ENCODE results near the gene SDK2. TPM values are rescaled to one million over a fixed set of nuclear protein-coding genes. Genes with fewer than 3 reads are reported as not detected.

The SDK2 gene
- total RNA-seq, 1 donor from 2014 or later = 11.2 TPM

DNA sequence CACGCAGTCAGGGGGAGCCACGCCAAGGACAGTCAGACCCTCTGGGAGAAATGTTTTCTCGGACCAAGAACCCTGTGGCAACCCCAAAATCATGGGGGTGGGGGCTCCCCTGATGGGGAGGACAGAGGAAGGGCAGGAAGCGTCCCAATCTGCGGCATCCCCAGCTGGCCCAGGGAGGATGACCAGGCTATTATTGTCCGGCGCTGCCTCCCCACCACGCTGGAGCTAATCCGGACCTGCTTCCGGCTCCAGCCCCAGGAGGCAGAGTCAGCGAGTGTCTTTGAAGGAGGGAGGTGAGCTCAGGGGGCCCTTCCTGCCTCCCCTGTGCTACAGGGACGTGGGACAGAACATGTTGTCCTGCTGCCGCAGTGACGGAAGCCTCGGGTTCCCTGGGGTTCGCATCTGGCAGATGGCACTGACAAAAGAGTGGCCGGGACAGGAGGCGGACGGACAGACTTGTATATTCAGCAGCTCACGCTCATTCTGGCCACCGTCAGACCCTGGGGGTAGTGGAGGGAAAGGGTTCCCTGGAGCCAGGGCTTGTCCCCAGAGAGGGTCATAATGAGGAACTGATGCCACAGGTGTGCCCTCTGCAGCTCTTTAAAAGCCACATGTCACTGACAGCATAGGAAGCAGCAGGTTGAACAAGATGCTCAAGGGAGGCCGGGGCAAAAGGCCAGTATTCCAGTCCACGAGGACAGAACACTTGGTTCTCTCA, 278.2 kb downstream of the SDK2 start:
- H3K4me2 ChIP-seq (ENCODE audit: low read length) = peak overlapping the region; percentile 50
- H3K27me3 ChIP-seq (ENCODE audit: insufficient read depth, low read length) = no peaks in the 10 kb centered on the region
- peak overlapping the region; percentile 57 for H2AFZ ChIP-seq (ENCODE audit: low read depth, low read length)
- Mint-ChIP-seq H3K27ac (ENCODE audit: unreplicated experiment) (no peak overlapping the region), H3K9me3 (ENCODE audit: unreplicated experiment) (no peaks in the 10 kb centered on the region), H3K4me3 (ENCODE audit: unreplicated experiment) (no peak overlapping the region), H3K27me3 (ENCODE audit: low read depth, unreplicated experiment) (peaks cover 29% of the 10 kb centered on the region), H3K4me1 (ENCODE audit: low read depth, unreplicated experiment) (peaks cover 2% of the 10 kb centered on the region), H3K36me3 (ENCODE audit: low read depth, unreplicated experiment) (no peaks in the 10 kb centered on the region)
- no peaks in the 10 kb centered on the region for H4K20me1 ChIP-seq (ENCODE audit: insufficient read depth, low read length)
- FAIRE-seq (no peak), DNase-seq (ENCODE audit: low read depth) (no peak)
- H3K9me3 ChIP-seq (ENCODE audit: insufficient read depth, low read depth, low read length) = no peaks in the 10 kb centered on the region
- H3K9ac ChIP-seq (ENCODE audit: low read length) = no peak overlapping the region
- no peaks in the 10 kb centered on the region for H3K36me3 ChIP-seq (ENCODE audit: insufficient read depth, low read length)
- H3K79me2 ChIP-seq (ENCODE audit: insufficient read depth, low read length) = no peaks in the 10 kb centered on the region
- no peak overlapping the region for H3K4me3 ChIP-seq (ENCODE audit: insufficient read depth, low read depth, low read length)
- TF ChIP-seq EZH2 (IDR thresholded peaks at IDR 0.05; ENCODE audit: insufficient read depth, low read length) = no peak
- TF ChIP-seq, protein P1, sequence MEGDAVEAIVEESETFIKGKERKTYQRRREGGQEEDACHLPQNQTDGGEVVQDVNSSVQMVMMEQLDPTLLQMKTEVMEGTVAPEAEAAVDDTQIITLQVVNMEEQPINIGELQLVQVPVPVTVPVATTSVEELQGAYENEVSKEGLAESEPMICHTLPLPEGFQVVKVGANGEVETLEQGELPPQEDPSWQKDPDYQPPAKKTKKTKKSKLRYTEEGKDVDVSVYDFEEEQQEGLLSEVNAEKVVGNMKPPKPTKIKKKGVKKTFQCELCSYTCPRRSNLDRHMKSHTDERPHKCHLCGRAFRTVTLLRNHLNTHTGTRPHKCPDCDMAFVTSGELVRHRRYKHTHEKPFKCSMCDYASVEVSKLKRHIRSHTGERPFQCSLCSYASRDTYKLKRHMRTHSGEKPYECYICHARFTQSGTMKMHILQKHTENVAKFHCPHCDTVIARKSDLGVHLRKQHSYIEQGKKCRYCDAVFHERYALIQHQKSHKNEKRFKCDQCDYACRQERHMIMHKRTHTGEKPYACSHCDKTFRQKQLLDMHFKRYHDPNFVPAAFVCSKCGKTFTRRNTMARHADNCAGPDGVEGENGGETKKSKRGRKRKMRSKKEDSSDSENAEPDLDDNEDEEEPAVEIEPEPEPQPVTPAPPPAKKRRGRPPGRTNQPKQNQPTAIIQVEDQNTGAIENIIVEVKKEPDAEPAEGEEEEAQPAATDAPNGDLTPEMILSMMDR (IDR thresholded peaks at IDR 0.05; ENCODE audit: insufficient read depth, low read depth, low read length) = no peak
- H3K27ac ChIP-seq (ENCODE audit: low read depth, low read length) = no peak overlapping the region
- H3K4me1 ChIP-seq (ENCODE audit: insufficient read depth, low read length) = peaks cover 15% of the 10 kb centered on the region

DNA sequence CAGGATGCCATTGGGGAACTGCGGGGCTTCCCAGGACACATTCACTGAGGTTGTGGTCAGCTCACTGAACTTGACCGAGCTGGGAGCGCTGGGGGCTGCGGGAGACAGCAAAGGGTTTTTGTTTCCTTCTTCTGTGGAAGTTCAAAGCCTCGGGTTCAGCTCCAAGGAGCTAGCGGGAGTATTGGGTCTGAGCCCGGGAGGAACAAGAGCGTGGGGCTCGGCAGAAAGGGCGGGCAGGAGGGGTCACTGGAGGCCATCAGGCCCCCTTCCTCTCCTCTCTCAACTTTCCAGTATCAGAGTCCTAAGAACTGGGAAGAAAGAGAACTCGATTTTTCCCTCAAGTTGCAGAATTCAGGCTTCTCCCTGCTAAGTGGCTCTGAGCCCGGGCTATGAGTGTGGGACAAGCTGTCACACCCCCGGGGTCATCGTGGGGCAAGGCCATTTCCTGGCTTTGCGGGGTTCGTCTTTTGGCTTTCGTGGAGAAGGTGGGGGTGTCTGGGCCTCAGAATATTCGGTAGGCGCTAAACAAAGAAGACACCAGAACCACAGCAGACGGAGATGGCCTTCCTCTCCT, 278.9 kb downstream of the SDK2 start:
- H3K9me3 Mint-ChIP-seq (ENCODE audit: unreplicated experiment) = no peaks in the 10 kb centered on the region
- no peak overlapping the region for H3K27ac Mint-ChIP-seq (ENCODE audit: unreplicated experiment)
- H3K27me3 ChIP-seq (ENCODE audit: insufficient read depth, low read length) = no peaks in the 10 kb centered on the region
- FAIRE-seq (no peak), DNase-seq (ENCODE audit: low read depth) (no peak)
- no peaks in the 10 kb centered on the region for H3K36me3 Mint-ChIP-seq (ENCODE audit: low read depth, unreplicated experiment)
- no peaks in the 10 kb centered on the region for H3K79me2 ChIP-seq (ENCODE audit: insufficient read depth, low read length)
- H3K4me3 ChIP-seq (ENCODE audit: insufficient read depth, low read depth, low read length) = no peak overlapping the region
- H3K9me3 ChIP-seq (ENCODE audit: insufficient read depth, low read depth, low read length) = no peaks in the 10 kb centered on the region
- peak overlapping the region; percentile 50 for H3K4me2 ChIP-seq (ENCODE audit: low read length)
- H4K20me1 ChIP-seq (ENCODE audit: insufficient read depth, low read length) = no peaks in the 10 kb centered on the region
- peaks cover 11% of the 10 kb centered on the region for H3K4me1 ChIP-seq (ENCODE audit: insufficient read depth, low read length)
- no peak overlapping the region for H3K4me3 Mint-ChIP-seq (ENCODE audit: unreplicated experiment)
- H3K27me3 Mint-ChIP-seq (ENCODE audit: low read depth, unreplicated experiment) = peaks cover 31% of the 10 kb centered on the region
- H3K9ac ChIP-seq (ENCODE audit: low read length) = no peak overlapping the region
- TF ChIP-seq, protein P1 (IDR thresholded peaks at IDR 0.05; ENCODE audit: insufficient read depth, low read depth, low read length) = no peak
- TF ChIP-seq EZH2 (IDR thresholded peaks at IDR 0.05; ENCODE audit: insufficient read depth, low read length) = no peak
- H2AFZ ChIP-seq (ENCODE audit: low read depth, low read length) = peak overlapping the region; percentile 57
- H3K27ac ChIP-seq (ENCODE audit: low read depth, low read length) = no peak overlapping the region
- no peaks in the 10 kb centered on the region for H3K36me3 ChIP-seq (ENCODE audit: insufficient read depth, low read length)
- peaks cover under 1% of the 10 kb centered on the region for H3K4me1 Mint-ChIP-seq (ENCODE audit: low read depth, unreplicated experiment)

DNA sequence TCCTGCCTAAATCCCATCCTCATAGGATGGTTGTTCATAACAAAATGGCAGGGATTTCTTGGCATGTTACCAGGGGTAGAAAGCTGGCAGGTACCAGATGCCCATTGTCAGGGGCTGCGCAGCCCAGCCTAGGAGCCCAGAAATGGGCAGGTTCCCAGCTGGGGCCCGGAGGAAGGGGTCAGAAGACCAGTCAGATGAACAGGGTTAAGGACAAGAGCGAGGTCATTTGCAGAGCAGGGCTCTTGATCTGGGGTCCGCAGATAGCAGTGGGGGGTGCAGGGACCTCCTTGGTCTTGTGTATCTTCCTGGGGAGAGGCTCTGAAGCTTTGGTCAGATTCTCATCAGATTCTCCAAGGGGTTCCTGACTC, 280.1 kb downstream of the SDK2 start:
- Mint-ChIP-seq H3K4me1 (ENCODE audit: low read depth, unreplicated experiment) (peaks cover 4% of the 10 kb centered on the region), H3K36me3 (ENCODE audit: low read depth, unreplicated experiment) (no peaks in the 10 kb centered on the region), H3K27ac (ENCODE audit: unreplicated experiment) (no peak overlapping the region), H3K27me3 (ENCODE audit: low read depth, unreplicated experiment) (peaks cover 40% of the 10 kb centered on the region), H3K4me3 (ENCODE audit: unreplicated experiment) (no peak overlapping the region), H3K9me3 (ENCODE audit: unreplicated experiment) (no peaks in the 10 kb centered on the region)
- TF ChIP-seq EZH2 (IDR thresholded peaks at IDR 0.05; ENCODE audit: insufficient read depth, low read length) = no peak
- TF ChIP-seq, protein P1 (IDR thresholded peaks at IDR 0.05; ENCODE audit: insufficient read depth, low read depth, low read length) = no peak
- no peak overlapping the region for H2AFZ ChIP-seq (ENCODE audit: low read depth, low read length)
- DNase-seq (ENCODE audit: low read depth) (no peak), FAIRE-seq (no peak)
- no peak overlapping the region for H3K4me3 ChIP-seq (ENCODE audit: insufficient read depth, low read depth, low read length)
- no peak overlapping the region for H3K27ac ChIP-seq (ENCODE audit: low read depth, low read length)
- no peaks in the 10 kb centered on the region for H3K27me3 ChIP-seq (ENCODE audit: insufficient read depth, low read length)
- no peaks in the 10 kb centered on the region for H3K79me2 ChIP-seq (ENCODE audit: insufficient read depth, low read length)
- no peak overlapping the region for H3K9ac ChIP-seq (ENCODE audit: low read length)
- no peak overlapping the region for H3K4me2 ChIP-seq (ENCODE audit: low read length)
- H3K9me3 ChIP-seq (ENCODE audit: insufficient read depth, low read depth, low read length) = no peaks in the 10 kb centered on the region
- H3K36me3 ChIP-seq (ENCODE audit: insufficient read depth, low read length) = no peaks in the 10 kb centered on the region
- no peaks in the 10 kb centered on the region for H4K20me1 ChIP-seq (ENCODE audit: insufficient read depth, low read length)
- peaks cover 11% of the 10 kb centered on the region for H3K4me1 ChIP-seq (ENCODE audit: insufficient read depth, low read length)
